Glomerular visceral epithelial cell (primary cell): Measurements from ENCODE around the gene FBXO47.
"Not testable (repeated sequence)": the region's sequence is repeated elsewhere in the genome, so short reads cannot be mapped to it uniquely, and the experiment has no call there.

Experiments used
- DNase-seq: peaks from one replicate; pipeline ENCODE4 v3.0.0-alpha.2; 2016; ENCODE audit errors: extremely low spot score

The FBXO47 gene

GRCh38 chr17:38980490-38981217 lies 13.5 kb upstream of the FBXO47 start:
- DNase-seq = no peak

- no peak for DNase-seq
Measured at GRCh38 chr17:38978180-38978579, 11.0 kb upstream of the FBXO47 start.

- peak; percentile 16 for DNase-seq
Measured at GRCh38 chr17:38976187-38976551, 9.0 kb upstream of the FBXO47 start.

- no peak for DNase-seq
Measured at GRCh38 chr17:38970804-38971203, 3.6 kb upstream of the FBXO47 start.

GRCh38 chr17:38970128-38970527 lies 2.9 kb upstream of the FBXO47 start:
- peak; percentile 29 for DNase-seq

- DNase-seq = no peak
Measured at GRCh38 chr17:38969281-38969680, 2.1 kb upstream of the FBXO47 start.

- no peak for DNase-seq
Measured at GRCh38 chr17:38961413-38961812, 5.8 kb downstream of the FBXO47 start.

GRCh38 chr17:38960402-38960801 lies 6.8 kb downstream of the FBXO47 start:
- no peak for DNase-seq

- no peak for DNase-seq
Measured at GRCh38 chr17:38959508-38959907, 7.7 kb downstream of the FBXO47 start.

GRCh38 chr17:38958756-38959155 lies 8.4 kb downstream of the FBXO47 start:
- DNase-seq = no peak

- no peak for DNase-seq
Measured at GRCh38 chr17:38958326-38958725, 8.9 kb downstream of the FBXO47 start.

GRCh38 chr17:38953800-38954199 lies 13.4 kb downstream of the FBXO47 start:
- not testable (repeated sequence) for DNase-seq

- DNase-seq = no peak
Measured at GRCh38 chr17:38947189-38947588, 20.0 kb downstream of the FBXO47 start.

- DNase-seq = no peak
Measured at GRCh38 chr17:38943607-38944006, 23.6 kb downstream of the FBXO47 start.

GRCh38 chr17:38942696-38943334 lies 24.4 kb downstream of the FBXO47 start:
- DNase-seq = no peak

GRCh38 chr17:38940404-38940803 lies 26.8 kb downstream of the FBXO47 start:
- no peak for DNase-seq

GRCh38 chr17:38939987-38940386 lies 27.2 kb downstream of the FBXO47 start:
- no peak for DNase-seq

GRCh38 chr17:38933962-38934361 lies 33.2 kb downstream of the FBXO47 start:
- not testable (repeated sequence) for DNase-seq

- DNase-seq = not testable (repeated sequence)
Measured at GRCh38 chr17:38930782-38931181, 36.4 kb downstream of the FBXO47 start.

GRCh38 chr17:38926293-38927070 lies 40.7 kb downstream of the FBXO47 start:
- peak; percentile 25 for DNase-seq

GRCh38 chr17:38925263-38925995 lies 41.8 kb downstream of the FBXO47 start, which contains the start of gene LASP1NB:
Gene LASP1NB, plus strand, starts transcription at chr17:38925614.
- DNase-seq = no peak
